ENCODE measurements around the gene OR2AG1. TPM values are rescaled to one million over a fixed set of nuclear protein-coding genes. Genes with fewer than 3 reads are reported as not detected.

The OR2AG1 gene
- total RNA-seq, 1 experiment from 2014 or later, result not detected

- TF ChIP-seq EZH2 (IDR thresholded peaks at IDR 0.05; ENCODE audit: borderline replicate concordance, low read depth, low read length, poor library complexity, severe bottlenecking), result no peak
- TF ChIP-seq, protein P1, sequence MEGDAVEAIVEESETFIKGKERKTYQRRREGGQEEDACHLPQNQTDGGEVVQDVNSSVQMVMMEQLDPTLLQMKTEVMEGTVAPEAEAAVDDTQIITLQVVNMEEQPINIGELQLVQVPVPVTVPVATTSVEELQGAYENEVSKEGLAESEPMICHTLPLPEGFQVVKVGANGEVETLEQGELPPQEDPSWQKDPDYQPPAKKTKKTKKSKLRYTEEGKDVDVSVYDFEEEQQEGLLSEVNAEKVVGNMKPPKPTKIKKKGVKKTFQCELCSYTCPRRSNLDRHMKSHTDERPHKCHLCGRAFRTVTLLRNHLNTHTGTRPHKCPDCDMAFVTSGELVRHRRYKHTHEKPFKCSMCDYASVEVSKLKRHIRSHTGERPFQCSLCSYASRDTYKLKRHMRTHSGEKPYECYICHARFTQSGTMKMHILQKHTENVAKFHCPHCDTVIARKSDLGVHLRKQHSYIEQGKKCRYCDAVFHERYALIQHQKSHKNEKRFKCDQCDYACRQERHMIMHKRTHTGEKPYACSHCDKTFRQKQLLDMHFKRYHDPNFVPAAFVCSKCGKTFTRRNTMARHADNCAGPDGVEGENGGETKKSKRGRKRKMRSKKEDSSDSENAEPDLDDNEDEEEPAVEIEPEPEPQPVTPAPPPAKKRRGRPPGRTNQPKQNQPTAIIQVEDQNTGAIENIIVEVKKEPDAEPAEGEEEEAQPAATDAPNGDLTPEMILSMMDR (conservative IDR thresholded peaks at IDR 0.05; ENCODE audit: low read depth, low read length), result no peak
- H3K27me3 ChIP-seq (replicated peaks; ENCODE audit: insufficient read depth, low read depth, low read length, poor library complexity), result no peaks in the 10 kb centered on the region
- no peaks in the 10 kb centered on the region for H3K36me3 ChIP-seq (ENCODE audit: insufficient read depth, low read length, poor library complexity, severe bottlenecking)
- no peak overlapping the region for H3K4me3 ChIP-seq (ENCODE audit: low read depth, low read length, poor library complexity, severe bottlenecking)
- BruUV-seq (replicated peaks), result no TSS peak
- intact Hi-C loops (cut with micrococcal nuclease; ENCODE audit: unreplicated experiment), result no loop called here
- H3K9me3 ChIP-seq (ENCODE audit: low read depth, low read length, poor library complexity, severe bottlenecking), result no peaks in the 10 kb centered on the region
- no peak for DNase-seq (ENCODE audit: low spot score)
- H3K27ac ChIP-seq (ENCODE audit: low read depth, low read length, poor library complexity, severe bottlenecking), result no peak overlapping the region
- H3K4me1 ChIP-seq (ENCODE audit: insufficient read depth, low read length, poor library complexity, severe bottlenecking), result peaks cover 11% of the 10 kb centered on the region
- ChIA-PET CTCF (no interaction called here), POLR2A (ENCODE audit: low non-redundant PET) (no interaction called here)
Measured at GRCh38 chr11:6738590-6738989, 44.2 kb upstream of the OR2AG1 start.

GRCh38 chr11:6742260-6742659 is 40.6 kb upstream of the OR2AG1 start:
- Histone ChIP-seq H3K36me3 (ENCODE audit: insufficient read depth, low read length, poor library complexity, severe bottlenecking) (no peaks in the 10 kb centered on the region), H3K4me3 (ENCODE audit: low read depth, low read length, poor library complexity, severe bottlenecking) (no peak overlapping the region), H3K4me1 (ENCODE audit: insufficient read depth, low read length, poor library complexity, severe bottlenecking) (no peaks in the 10 kb centered on the region), H3K9me3 (ENCODE audit: low read depth, low read length, poor library complexity, severe bottlenecking) (no peaks in the 10 kb centered on the region), H3K27me3 (replicated peaks; ENCODE audit: insufficient read depth, low read depth, low read length, poor library complexity) (no peaks in the 10 kb centered on the region), H3K27ac (ENCODE audit: low read depth, low read length, poor library complexity, severe bottlenecking) (no peak overlapping the region)
- intact Hi-C loops (cut with micrococcal nuclease; ENCODE audit: unreplicated experiment), result no loop called here
- TF ChIP-seq EZH2 (IDR thresholded peaks at IDR 0.05; ENCODE audit: borderline replicate concordance, low read depth, low read length, poor library complexity, severe bottlenecking), result no peak
- TF ChIP-seq, protein P1 (conservative IDR thresholded peaks at IDR 0.05; ENCODE audit: low read depth, low read length), result no peak
- CTCF ChIA-PET, result no interaction called here
- no TSS peak for BruUV-seq (replicated peaks)
- POLR2A ChIA-PET (ENCODE audit: low non-redundant PET), result no interaction called here
- DNase-seq (ENCODE audit: low spot score), result no peak

DNA sequence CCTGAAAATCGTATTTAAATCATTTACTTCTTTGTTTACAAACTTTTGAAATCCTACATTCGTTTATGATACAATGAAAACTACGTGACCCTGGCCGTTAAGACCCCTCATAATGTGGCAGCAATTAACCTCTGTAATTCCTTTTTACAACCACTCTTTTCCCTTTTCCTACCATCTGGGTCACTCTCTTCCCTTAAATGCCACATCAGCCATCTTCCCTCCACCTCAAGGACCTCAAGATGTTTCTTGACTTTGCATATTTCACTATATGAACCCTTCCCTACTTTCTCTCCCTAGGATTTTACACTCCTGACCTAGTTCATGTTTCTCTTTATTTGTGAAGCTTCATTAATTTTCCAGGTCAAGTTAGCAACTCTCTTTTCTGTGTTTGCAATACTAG is 37.8 kb upstream of the OR2AG1 start:
- no peaks in the 10 kb centered on the region for H3K4me1 ChIP-seq (ENCODE audit: insufficient read depth, low read length, poor library complexity, severe bottlenecking)
- no peaks in the 10 kb centered on the region for H3K36me3 ChIP-seq (ENCODE audit: insufficient read depth, low read length, poor library complexity, severe bottlenecking)
- no peak for DNase-seq (ENCODE audit: low spot score)
- BruUV-seq (replicated peaks), result no TSS peak
- no peak for TF ChIP-seq EZH2 (IDR thresholded peaks at IDR 0.05; ENCODE audit: borderline replicate concordance, low read depth, low read length, poor library complexity, severe bottlenecking)
- TF ChIP-seq, protein P1 (conservative IDR thresholded peaks at IDR 0.05; ENCODE audit: low read depth, low read length), result no peak
- peaks cover 19% of the 10 kb centered on the region for H3K27me3 ChIP-seq (replicated peaks; ENCODE audit: insufficient read depth, low read depth, low read length, poor library complexity)
- ChIA-PET CTCF (no interaction called here), POLR2A (ENCODE audit: low non-redundant PET) (no interaction called here)
- no peak overlapping the region for H3K27ac ChIP-seq (ENCODE audit: low read depth, low read length, poor library complexity, severe bottlenecking)
- H3K9me3 ChIP-seq (ENCODE audit: low read depth, low read length, poor library complexity, severe bottlenecking), result no peaks in the 10 kb centered on the region
- intact Hi-C loops (cut with micrococcal nuclease; ENCODE audit: unreplicated experiment), result no loop called here
- H3K4me3 ChIP-seq (ENCODE audit: low read depth, low read length, poor library complexity, severe bottlenecking), result no peak overlapping the region
